Measurements from ENCODE around the gene KLF16. TPM values are rescaled to one million over a fixed set of nuclear protein-coding genes. Genes with fewer than 3 reads are reported as not detected.

Gene KLF16
- total RNA-seq, 1 donor from 2014 or later = 5.3 TPM

DNA sequence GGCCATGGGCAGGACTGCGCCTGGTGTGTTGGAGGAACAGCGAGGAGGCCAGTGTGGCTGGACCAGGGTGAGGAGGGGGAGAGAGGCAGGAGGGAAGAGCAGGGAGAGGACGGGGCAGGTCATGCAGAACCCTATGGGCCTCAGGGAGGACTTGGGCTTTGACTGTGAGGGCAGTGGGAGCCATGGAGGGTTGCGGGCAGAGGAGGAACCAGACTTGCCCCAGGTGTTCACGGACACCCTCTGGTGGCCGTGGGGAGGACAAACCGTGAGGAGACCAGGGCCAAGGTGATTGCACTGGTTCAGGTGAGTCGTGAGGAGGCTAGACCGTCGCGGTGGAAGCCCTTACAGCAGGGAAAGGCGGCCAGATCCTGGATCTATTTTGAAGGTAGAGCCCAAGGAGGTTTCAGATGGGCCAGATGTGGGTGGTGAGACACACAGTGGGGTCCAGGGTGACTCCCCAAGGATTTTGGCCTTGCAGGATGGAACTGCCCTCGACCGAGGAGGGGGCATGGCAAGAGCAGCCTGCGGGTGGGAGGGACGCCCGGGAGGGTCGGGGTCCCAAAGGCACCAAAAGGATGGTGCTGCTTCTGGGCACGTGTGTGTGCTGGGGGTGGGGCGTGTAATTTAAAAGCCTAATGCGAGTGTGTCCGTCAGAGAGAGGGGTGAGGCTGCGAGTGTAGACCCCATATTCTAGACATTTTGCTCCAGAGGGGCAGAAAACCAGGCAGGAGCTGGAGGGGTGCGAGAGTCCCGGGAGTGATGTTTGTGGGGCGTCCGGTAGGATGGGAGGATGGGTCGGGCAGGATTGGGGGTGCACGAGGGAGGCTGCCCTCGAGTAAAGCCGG, 12.3 kb downstream of the KLF16 start:
- Histone ChIP-seq H3K36me3 (ENCODE audit: control insufficient read depth, insufficient read depth, low read length) (peaks cover 4% of the 10 kb centered on the region), H3K4me3 (ENCODE audit: low read depth, low read length) (no peak overlapping the region), H3K27me3 (ENCODE audit: control insufficient read depth, insufficient read depth, low read length) (no peaks in the 10 kb centered on the region)
- no peak for DNase-seq (ENCODE audit: low read depth)
- TF ChIP-seq, protein P1, sequence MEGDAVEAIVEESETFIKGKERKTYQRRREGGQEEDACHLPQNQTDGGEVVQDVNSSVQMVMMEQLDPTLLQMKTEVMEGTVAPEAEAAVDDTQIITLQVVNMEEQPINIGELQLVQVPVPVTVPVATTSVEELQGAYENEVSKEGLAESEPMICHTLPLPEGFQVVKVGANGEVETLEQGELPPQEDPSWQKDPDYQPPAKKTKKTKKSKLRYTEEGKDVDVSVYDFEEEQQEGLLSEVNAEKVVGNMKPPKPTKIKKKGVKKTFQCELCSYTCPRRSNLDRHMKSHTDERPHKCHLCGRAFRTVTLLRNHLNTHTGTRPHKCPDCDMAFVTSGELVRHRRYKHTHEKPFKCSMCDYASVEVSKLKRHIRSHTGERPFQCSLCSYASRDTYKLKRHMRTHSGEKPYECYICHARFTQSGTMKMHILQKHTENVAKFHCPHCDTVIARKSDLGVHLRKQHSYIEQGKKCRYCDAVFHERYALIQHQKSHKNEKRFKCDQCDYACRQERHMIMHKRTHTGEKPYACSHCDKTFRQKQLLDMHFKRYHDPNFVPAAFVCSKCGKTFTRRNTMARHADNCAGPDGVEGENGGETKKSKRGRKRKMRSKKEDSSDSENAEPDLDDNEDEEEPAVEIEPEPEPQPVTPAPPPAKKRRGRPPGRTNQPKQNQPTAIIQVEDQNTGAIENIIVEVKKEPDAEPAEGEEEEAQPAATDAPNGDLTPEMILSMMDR (IDR thresholded peaks at IDR 0.05; ENCODE audit: insufficient read depth, low read length, severe bottlenecking) = peak; percentile 49
- peak; percentile 47 for FAIRE-seq

GRCh38 chr19:1849886-1850398, 13.4 kb downstream of the KLF16 start:
- DNase-seq (ENCODE audit: low read depth) (no peak), FAIRE-seq (no peak)
- no peaks in the 10 kb centered on the region for H3K27me3 ChIP-seq (ENCODE audit: control insufficient read depth, insufficient read depth, low read length)
- H3K4me3 ChIP-seq (ENCODE audit: low read depth, low read length) = no peak overlapping the region
- TF ChIP-seq, protein P1 (IDR thresholded peaks at IDR 0.05; ENCODE audit: insufficient read depth, low read length, severe bottlenecking) = no peak
- H3K36me3 ChIP-seq (ENCODE audit: control insufficient read depth, insufficient read depth, low read length) = peaks cover 8% of the 10 kb centered on the region

DNA sequence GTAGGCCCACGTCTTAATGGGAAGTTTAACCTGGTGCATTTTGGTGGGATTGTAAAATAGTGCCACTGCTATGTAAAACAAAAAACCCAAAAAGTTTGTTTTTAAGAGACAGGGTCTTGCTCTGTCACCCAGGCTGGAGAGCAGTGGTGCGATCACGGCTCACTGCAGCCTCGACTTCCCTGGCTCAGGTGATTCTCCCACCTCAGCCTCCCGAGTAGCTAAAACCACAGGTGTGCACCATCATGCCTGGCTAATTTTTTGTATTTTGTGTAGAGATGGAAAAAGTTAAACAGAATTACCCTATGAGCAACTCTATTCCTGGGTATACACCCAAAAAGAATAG, 14.3 kb downstream of the KLF16 start:
- TF ChIP-seq, protein P1 (IDR thresholded peaks at IDR 0.05; ENCODE audit: insufficient read depth, low read length, severe bottlenecking) = no peak
- DNase-seq (ENCODE audit: low read depth) (no peak), FAIRE-seq (no peak)
- no peak overlapping the region for H3K4me3 ChIP-seq (ENCODE audit: low read depth, low read length)
- H3K36me3 ChIP-seq (ENCODE audit: control insufficient read depth, insufficient read depth, low read length) = peaks cover 8% of the 10 kb centered on the region
- no peaks in the 10 kb centered on the region for H3K27me3 ChIP-seq (ENCODE audit: control insufficient read depth, insufficient read depth, low read length)

GRCh38 chr19:1848399-1849131, 14.8 kb downstream of the KLF16 start, which contains the start of gene REXO1:
Gene REXO1 (minus strand): TSS chr19:1848483. CDS start chr19:1848358, 125 bp downstream.
- peak; percentile 86 for DNase-seq (ENCODE audit: low read depth)
- no peaks in the 10 kb centered on the region for H3K27me3 ChIP-seq (ENCODE audit: control insufficient read depth, insufficient read depth, low read length)
- H3K4me3 ChIP-seq (ENCODE audit: low read depth, low read length) = peak within 1 kb of the TSS; percentile 99
- no peak for FAIRE-seq
- H3K36me3 ChIP-seq (ENCODE audit: control insufficient read depth, insufficient read depth, low read length) = peaks cover 10% of the 10 kb centered on the region
- TF ChIP-seq, protein P1 (IDR thresholded peaks at IDR 0.05; ENCODE audit: insufficient read depth, low read length, severe bottlenecking) = peak; percentile 88

- peak overlapping the region; percentile 99 for H3K4me3 ChIP-seq (ENCODE audit: low read depth, low read length)
- peaks cover 11% of the 10 kb centered on the region for H3K36me3 ChIP-seq (ENCODE audit: control insufficient read depth, insufficient read depth, low read length)
- DNase-seq (ENCODE audit: low read depth) (no peak), FAIRE-seq (no peak)
- TF ChIP-seq, protein P1 (IDR thresholded peaks at IDR 0.05; ENCODE audit: insufficient read depth, low read length, severe bottlenecking) = no peak
- H3K27me3 ChIP-seq (ENCODE audit: control insufficient read depth, insufficient read depth, low read length) = no peaks in the 10 kb centered on the region
Measured at GRCh38 chr19:1847684-1848398, 15.5 kb downstream of the KLF16 start.

Data from bronchial epithelial cell (primary cell).